Small intestine (tissue), 7 donors: ENCODE results near the gene GPR18. TPM values are rescaled to one million over a fixed set of nuclear protein-coding genes. Genes with fewer than 3 reads are reported as not detected.

Experiments
- DNase-seq, 2 donors: peaks; one replicate each; pipeline versions ENCODE4 v3.0.0 to v3.0.0-alpha.2; 2013
- FAIRE-seq: peaks from 2 replicates; lab custom pipeline; 2012; peaks lifted over from hg19 to GRCh38; lab: Jason Lieb, UNC
- H3K27ac ChIP-seq, 3 donors: one replicate each; pipeline ENCODE4 v1.5.1; 2013; ENCODE audit warnings: low read length in 2 of 3, mild to moderate bottlenecking in 2 of 3, control low read depth in 1 of 3, inconsistent platforms in 1 of 3, low read depth in 1 of 3, moderate library complexity in 1 of 3
- H3K27me3 ChIP-seq, 3 donors: one replicate each; pipeline ENCODE4 v1.6.1; 2013; ENCODE audit warnings: low read length in 3 of 3, inconsistent platforms in 1 of 3; ENCODE audit not compliant: control insufficient read depth in 3 of 3, insufficient read depth in 3 of 3
- H3K36me3 ChIP-seq, 3 donors: one replicate each; pipeline ENCODE4 v1.6.1; 2013; ENCODE audit warnings: low read length in 3 of 3, inconsistent platforms in 1 of 3, low read depth in 1 of 3, mild to moderate bottlenecking in 1 of 3, moderate library complexity in 1 of 3; ENCODE audit not compliant: control insufficient read depth in 3 of 3, insufficient read depth in 2 of 3
- H3K4me1 ChIP-seq, 3 donors: one replicate each; pipeline ENCODE4 v1.6.1; 2013; ENCODE audit warnings: low read length in 2 of 3, inconsistent platforms in 1 of 3, low read depth in 1 of 3, mild to moderate bottlenecking in 1 of 3, moderate library complexity in 1 of 3; ENCODE audit not compliant: control insufficient read depth in 3 of 3, insufficient read depth in 2 of 3
- H3K4me3 ChIP-seq, 3 donors: one replicate each; pipeline ENCODE4 v1.5.1; 2013; ENCODE audit warnings: low read length in 3 of 3, control low read depth in 1 of 3, inconsistent platforms in 1 of 3, low read depth in 1 of 3, mild to moderate bottlenecking in 1 of 3, moderate library complexity in 1 of 3
- H3K9me3 ChIP-seq, 2 donors: one replicate each; pipeline ENCODE4 v1.6.1; 2013; ENCODE audit warnings: low read depth in 1 of 2, low read length in 1 of 2; ENCODE audit not compliant: control insufficient read depth in 2 of 2, insufficient read depth in 1 of 2
- WGBS, 3 donors: extraction: QIAGEN DNeasy Blood & Tissue Kit; methylation state at CpG; one replicate each; pipeline ENCODE4 v1.1.7; 2013; 5-methylcytosine and 5-hydroxymethylcytosine counted together
- polyA plus RNA-seq, 4 donors: library from polyadenylated mRNA; stranded (reverse) in 3 of 4; unstranded in 1 of 4; fragments of 200-250 nt in 3 of 4; fragments of 120-200 nt in 1 of 4; gene quantifications; one replicate each; pipeline versions ENCODE4 v1.2.1 to v1.2.3, GENCODE V29; 2013
- donor health status: healthy with polysubstance abuse.
- donor health status: control.
- donor health status: control.
- donor health status: Bipolar disorder and iron deficiency.
- donor health status: healthy.

The GPR18 gene
- polyA plus RNA-seq, 4 donors: 0.54 to 1.1 (median 0.66) TPM; not detected in 1

DNA sequence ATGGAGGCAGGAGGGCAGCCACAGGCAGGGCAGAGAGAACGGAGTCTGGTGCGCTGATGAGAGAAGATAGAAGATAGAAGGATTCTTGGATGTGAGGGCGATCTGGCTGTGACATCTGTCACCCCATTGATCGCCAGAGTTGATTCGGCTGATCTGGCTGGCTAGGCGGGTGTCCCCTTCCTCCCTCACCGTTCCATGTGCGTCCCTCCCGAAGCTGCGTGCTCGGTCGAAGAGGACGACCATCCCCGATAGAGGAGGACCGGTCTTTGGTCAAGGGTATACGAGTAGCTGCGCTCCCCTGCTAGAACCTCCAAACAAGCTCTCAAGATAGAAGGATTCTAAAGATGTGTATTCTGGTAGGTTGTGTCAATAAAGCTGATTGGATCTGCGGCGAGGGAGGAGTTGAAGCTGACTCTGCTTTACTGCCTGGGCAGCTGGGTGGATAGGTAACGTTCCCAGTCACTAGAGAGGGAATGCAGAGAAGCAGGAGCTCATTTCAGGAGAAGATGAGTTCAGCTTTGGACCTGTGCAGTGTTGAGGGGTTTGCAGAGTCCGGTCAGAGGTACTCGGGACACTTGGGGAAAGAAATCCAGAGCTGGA lies 52.5 kb downstream of the GPR18 start:
- 90 to 95% (median 93%) methylated on average over 21 to 22 of the region's 22 CpGs for WGBS, 3 donors
- no peak overlapping the region for H3K4me3 ChIP-seq

More for the DNA sequence above, 52.5 kb downstream of the GPR18 start:
- no peak for DNase-seq
- Histone ChIP-seq H3K9me3 (no peaks in the 10 kb centered on the region), H3K36me3 (peaks cover 0 to 35% (median 0%) of the 10 kb centered on the region in 3 donors), H3K27ac (no peak overlapping the region), H3K27me3 (no peaks in the 10 kb centered on the region), H3K4me1 (peaks cover 4 to 10% (median 6%) of the 10 kb centered on the region in 3 donors)
- no peak for FAIRE-seq

Other genes starting within 250 kb of the GPR18 start
- gene UBAC2, start 57.5 kb downstream of the GPR18 start, polyA plus RNA-seq: 10 to 100 TPM; 56.2 to 92.6 (median 76.0) TPM
- 1 to 10 TPM in 3 of 4 donors, not detected in 1; 2.4 to 5.7 (median 5.5) TPM for gene GPR183, start 49.0 kb upstream of the GPR18 start, polyA plus RNA-seq
- gene TM9SF2, start 243.1 kb upstream of the GPR18 start, polyA plus RNA-seq: 100 to 1,000 TPM in 2 of 4 donors, 10 to 100 TPM in 2; 35.6 to 270 (median 92.3) TPM